ENCODE data around the gene ZSWIM3. TPM values are rescaled to one million over a fixed set of nuclear protein-coding genes. Genes with fewer than 3 reads are reported as not detected.
A peak's percentile ranks its signal among the peaks of the same experiment; 100 is the strongest.

Gene ZSWIM3
- 5.3 TPM for polyA plus RNA-seq (2013, experiment 1 of 2)
- 5.1 TPM for polyA plus RNA-seq (2013, experiment 2 of 2)

DNA sequence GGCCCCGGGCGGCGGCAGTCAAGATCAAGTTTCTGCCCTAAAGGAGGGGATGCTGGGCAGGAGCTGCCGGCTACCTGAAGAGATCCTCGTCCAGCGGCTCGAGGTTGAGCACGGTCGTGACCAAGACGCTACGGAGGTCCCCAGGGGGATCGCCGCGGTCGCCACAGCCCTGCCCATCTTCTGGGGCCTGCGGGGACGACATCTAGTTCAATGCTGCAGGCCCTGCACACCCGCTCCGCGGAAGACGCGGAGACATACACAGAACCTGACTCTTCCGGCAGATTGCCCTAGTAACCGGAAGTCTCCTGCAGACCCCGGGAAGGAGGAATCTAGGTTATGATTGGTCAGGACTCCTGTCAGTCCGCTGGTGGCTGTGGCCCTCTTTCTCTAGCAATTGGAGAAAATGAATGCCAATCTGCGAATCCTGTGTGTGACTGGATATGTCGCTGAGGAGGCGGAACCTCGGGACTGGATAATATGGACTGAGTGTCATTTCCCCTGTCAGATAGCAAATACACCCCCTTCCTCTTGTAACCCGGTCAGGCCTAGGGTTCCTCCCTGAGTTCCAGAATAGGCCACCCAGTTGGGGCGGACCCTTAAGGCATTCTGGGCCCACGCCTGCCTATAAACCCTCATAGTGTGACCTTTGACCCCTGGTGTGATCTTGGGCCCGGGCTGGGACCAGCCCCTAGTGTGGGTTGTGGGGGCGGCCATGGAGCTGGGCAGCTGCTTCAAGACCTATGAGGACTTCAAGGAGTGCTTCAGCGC is at the start of gene ZSWIM3, which contains the start of gene ACOT8:
TSS of gene ZSWIM3 (plus strand) at position 501 of the 768 bp plus-strand sequence. CDS start at position 713, 212 bp downstream.
TSS of gene ACOT8 (minus strand) at position 279 of the 768 bp plus-strand sequence. CDS start at position 202, 77 bp downstream.
- H3K4me1 ChIP-seq (ENCODE audit: control insufficient read depth, insufficient read depth, low read length, poor library complexity, severe bottlenecking), result peaks cover 9% of the 10 kb centered on the region
- peak within 1 kb of the TSS; percentile 91 for H3K4me3 ChIP-seq (ENCODE audit: extremely low read depth, insufficient read depth, low read length, poor library complexity, severe bottlenecking)
- WGBS, 2 experiments (ENCODE audit: insufficient coverage in 2 of 2), result 0% methylated on average over 22 to 30 of the region's 36 CpGs
- peak within 1 kb of the TSS; percentile 64 for H3K27ac ChIP-seq (ENCODE audit: low read depth, low read length, severe bottlenecking)
- peaks cover 15% of the 10 kb centered on the region for H3K36me3 ChIP-seq (ENCODE audit: control insufficient read depth, insufficient read depth, low read length)
- H3K9me3 ChIP-seq (ENCODE audit: control insufficient read depth, low read length), result no peaks in the 10 kb centered on the region

DNA sequence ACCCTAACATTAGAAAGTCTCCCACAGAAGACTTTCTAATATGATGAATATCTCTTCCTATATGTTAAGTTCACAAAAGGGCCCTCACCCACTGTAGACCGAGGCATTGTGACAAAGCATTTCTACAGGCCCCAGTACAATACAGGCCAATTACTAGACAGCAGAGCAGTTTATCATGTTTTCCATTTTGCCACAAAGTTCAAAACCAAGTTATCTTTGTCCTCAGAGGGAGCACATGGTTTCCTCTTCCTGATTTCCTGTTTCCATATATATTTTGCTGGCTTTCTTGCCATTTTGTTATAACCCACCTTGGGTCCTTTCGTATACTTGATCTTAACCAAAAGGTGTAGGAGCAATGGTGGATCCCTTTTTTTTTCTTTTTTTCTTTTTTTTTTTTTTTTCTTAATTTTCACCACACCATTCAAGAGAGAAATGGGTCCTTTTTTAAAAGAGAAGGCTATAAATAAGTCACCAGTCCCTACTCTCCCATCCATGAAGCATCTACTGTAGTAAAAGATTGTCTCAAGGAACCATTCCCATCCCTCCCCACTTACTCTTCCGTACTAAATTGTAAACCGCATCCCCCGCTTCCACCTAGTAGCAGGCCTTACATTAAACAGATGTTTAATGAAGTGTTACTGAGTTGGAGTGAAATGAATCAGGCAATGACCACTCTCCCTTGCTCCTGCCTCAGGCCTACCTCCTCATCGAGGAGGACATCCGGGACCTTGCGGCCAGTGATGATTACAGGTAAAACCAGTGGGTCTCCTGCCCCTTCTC is 47.0 kb upstream of the ZSWIM3 start:
- Histone ChIP-seq H3K9me3 (ENCODE audit: control insufficient read depth, low read length) (no peaks in the 10 kb centered on the region), H3K4me3 (ENCODE audit: extremely low read depth, insufficient read depth, low read length, poor library complexity, severe bottlenecking) (no peak overlapping the region), H3K27ac (ENCODE audit: low read depth, low read length, severe bottlenecking) (no peak overlapping the region), H3K4me1 (ENCODE audit: control insufficient read depth, insufficient read depth, low read length, poor library complexity, severe bottlenecking) (peaks cover 10% of the 10 kb centered on the region), H3K36me3 (ENCODE audit: control insufficient read depth, insufficient read depth, low read length) (peaks cover 82% of the 10 kb centered on the region)
- 87 to 100% methylated on average over 4 of the region's 8 CpGs for WGBS, 2 experiments (ENCODE audit: insufficient coverage in 2 of 2)

DNA sequence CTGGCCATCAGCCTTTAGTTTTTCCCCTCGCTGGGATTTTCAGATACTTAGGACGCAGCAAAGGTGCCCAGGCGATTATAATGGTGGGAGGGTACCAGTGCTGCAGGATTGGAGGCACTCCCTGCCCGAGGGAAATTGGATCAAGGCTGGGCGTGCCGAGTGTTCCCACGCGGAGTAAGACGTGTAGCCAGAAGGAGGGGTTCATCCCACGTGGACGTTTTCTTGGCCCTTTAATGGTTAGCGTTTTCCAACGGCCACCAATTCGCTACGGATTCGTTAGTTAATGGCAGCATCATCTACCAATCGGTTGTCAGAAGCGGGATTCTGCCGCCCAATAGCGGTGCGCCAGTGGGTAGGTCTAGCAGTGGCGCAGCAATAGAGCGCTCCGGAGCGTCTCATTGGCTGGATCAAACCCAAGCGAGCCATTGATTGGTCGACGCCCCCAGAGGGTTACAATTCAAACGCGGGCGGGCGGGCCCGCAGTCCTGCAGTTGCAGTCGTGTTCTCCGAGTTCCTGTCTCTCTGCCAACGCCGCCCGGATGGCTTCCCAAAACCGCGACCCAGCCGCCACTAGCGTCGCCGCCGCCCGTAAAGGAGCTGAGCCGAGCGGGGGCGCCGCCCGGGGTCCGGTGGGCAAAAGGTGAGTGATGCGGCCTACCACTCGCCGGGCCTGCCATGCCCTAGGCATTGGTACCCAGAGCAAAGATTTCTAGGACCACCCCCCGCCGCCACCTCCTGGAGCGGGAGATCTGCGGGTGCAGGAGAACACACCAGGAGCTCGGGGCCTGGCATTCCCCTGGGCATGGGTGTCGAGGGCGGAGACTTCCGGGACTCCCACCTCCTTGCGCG is 45.0 kb upstream of the ZSWIM3 start, which contains the start of gene UBE2C:
TSS of gene UBE2C (plus strand) at position 488 of the 849 bp plus-strand sequence. CDS start at position 540, 52 bp downstream.
- Histone ChIP-seq H3K36me3 (ENCODE audit: control insufficient read depth, insufficient read depth, low read length) (peaks cover 83% of the 10 kb centered on the region), H3K4me3 (ENCODE audit: extremely low read depth, insufficient read depth, low read length, poor library complexity, severe bottlenecking) (peak within 1 kb of the TSS; percentile 91), H3K27ac (ENCODE audit: low read depth, low read length, severe bottlenecking) (peak within 1 kb of the TSS; percentile 63), H3K9me3 (ENCODE audit: control insufficient read depth, low read length) (no peaks in the 10 kb centered on the region), H3K4me1 (ENCODE audit: control insufficient read depth, insufficient read depth, low read length, poor library complexity, severe bottlenecking) (peaks cover 28% of the 10 kb centered on the region)
- 3 to 6% methylated on average over 58 to 60 of the region's 65 CpGs for WGBS, 2 experiments (ENCODE audit: insufficient coverage in 2 of 2)

DNA sequence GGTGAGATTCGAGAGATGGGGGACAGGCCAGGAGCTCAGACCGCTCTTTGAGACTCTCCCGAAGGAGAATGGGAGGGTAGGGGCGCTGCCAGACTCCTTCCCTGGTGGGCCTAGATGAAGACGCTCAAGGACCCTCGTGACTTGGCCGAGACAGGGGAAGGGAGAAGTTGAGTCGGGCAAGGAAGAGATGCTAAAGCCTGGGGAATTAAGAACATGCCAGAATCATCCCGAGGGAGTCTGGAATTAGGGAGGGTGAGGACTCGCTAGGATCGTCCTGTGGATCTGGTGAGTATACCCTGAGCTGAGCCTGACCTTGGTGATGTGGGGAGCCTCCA is 44.4 kb upstream of the ZSWIM3 start:
- Histone ChIP-seq H3K9me3 (ENCODE audit: control insufficient read depth, low read length) (no peaks in the 10 kb centered on the region), H3K27ac (ENCODE audit: low read depth, low read length, severe bottlenecking) (peak overlapping the region; percentile 63), H3K4me3 (ENCODE audit: extremely low read depth, insufficient read depth, low read length, poor library complexity, severe bottlenecking) (peak overlapping the region; percentile 91), H3K36me3 (ENCODE audit: control insufficient read depth, insufficient read depth, low read length) (peaks cover 78% of the 10 kb centered on the region), H3K4me1 (ENCODE audit: control insufficient read depth, insufficient read depth, low read length, poor library complexity, severe bottlenecking) (peaks cover 33% of the 10 kb centered on the region)
- WGBS, 2 experiments (ENCODE audit: insufficient coverage in 2 of 2), result 0 to 1% methylated on average over 8 to 11 of the region's 11 CpGs

DNA sequence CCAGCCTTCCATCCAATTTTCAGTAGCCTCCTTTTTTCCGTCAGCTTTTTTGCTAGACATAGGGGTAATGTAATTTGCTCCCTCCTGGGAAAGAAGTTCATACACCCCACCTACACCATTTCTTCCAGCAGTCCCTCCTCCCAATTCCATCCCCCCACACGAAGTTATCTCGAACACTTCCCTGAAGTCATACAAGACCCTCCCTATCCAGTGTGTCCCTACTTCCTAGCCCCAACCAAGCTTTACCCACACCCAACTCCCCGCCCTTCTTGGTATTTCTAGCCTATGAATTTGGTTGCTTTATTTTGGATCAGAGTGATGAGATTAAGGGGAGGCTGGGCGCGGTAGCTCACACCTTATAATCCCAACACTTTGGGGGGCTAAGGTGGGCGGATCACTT is 43.9 kb upstream of the ZSWIM3 start:
- WGBS, 2 experiments (ENCODE audit: insufficient coverage in 2 of 2), result 31 to 33% methylated on average over 3 of the region's 7 CpGs
- peaks cover 77% of the 10 kb centered on the region for H3K36me3 ChIP-seq (ENCODE audit: control insufficient read depth, insufficient read depth, low read length)
- H3K4me3 ChIP-seq (ENCODE audit: extremely low read depth, insufficient read depth, low read length, poor library complexity, severe bottlenecking), result peak overlapping the region; percentile 91
- no peaks in the 10 kb centered on the region for H3K9me3 ChIP-seq (ENCODE audit: control insufficient read depth, low read length)
- H3K4me1 ChIP-seq (ENCODE audit: control insufficient read depth, insufficient read depth, low read length, poor library complexity, severe bottlenecking), result peaks cover 38% of the 10 kb centered on the region
- H3K27ac ChIP-seq (ENCODE audit: low read depth, low read length, severe bottlenecking), result no peak overlapping the region

DNA sequence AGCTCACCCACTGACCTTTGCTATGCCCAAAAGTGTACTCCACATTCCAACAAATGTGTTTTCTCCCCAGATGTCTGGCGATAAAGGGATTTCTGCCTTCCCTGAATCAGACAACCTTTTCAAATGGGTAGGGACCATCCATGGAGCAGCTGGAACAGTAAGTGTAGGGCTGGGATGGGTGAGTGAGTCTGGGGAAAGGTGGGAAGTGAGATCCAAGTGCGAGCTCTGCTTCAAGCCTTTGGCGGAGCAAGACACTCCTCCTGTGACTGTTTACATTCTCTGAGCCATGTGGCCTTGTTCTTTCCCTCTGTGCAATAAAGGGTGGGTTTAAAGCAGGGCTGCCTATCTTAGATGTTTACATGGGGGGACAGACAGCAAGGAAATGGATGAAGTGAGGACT is 43.1 kb upstream of the ZSWIM3 start:
- Histone ChIP-seq H3K36me3 (ENCODE audit: control insufficient read depth, insufficient read depth, low read length) (peaks cover 68% of the 10 kb centered on the region), H3K27ac (ENCODE audit: low read depth, low read length, severe bottlenecking) (no peak overlapping the region), H3K4me3 (ENCODE audit: extremely low read depth, insufficient read depth, low read length, poor library complexity, severe bottlenecking) (peak overlapping the region; percentile 18), H3K4me1 (ENCODE audit: control insufficient read depth, insufficient read depth, low read length, poor library complexity, severe bottlenecking) (peaks cover 38% of the 10 kb centered on the region), H3K9me3 (ENCODE audit: control insufficient read depth, low read length) (no peaks in the 10 kb centered on the region)
- 83% methylated on average over 2 of the region's 3 CpGs; no CpG with 5 or more reads in 1 of the 2 experiments for WGBS, 2 experiments (ENCODE audit: insufficient coverage in 2 of 2)

DNA sequence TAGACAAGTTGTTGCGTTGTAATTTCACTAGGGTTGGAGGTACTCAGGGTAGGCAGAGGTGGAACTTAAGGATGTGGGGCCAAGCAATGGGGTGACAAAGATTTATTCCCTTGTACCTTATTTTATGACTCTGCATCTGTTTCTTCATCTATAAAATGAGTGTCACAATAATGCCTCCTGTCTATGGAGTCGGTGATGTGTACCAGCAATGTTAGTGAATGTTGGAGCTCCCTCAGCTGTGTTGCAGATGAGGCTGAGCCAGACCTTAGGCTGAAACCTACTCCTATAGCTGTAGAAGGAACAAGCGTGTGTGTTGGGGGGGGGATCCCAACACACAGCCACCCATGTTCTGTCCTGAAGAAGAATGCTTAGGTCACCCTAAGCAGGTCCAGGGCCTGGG is 40.5 kb upstream of the ZSWIM3 start:
- Histone ChIP-seq H3K27ac (ENCODE audit: low read depth, low read length, severe bottlenecking) (no peak overlapping the region), H3K36me3 (ENCODE audit: control insufficient read depth, insufficient read depth, low read length) (peaks cover 42% of the 10 kb centered on the region), H3K4me3 (ENCODE audit: extremely low read depth, insufficient read depth, low read length, poor library complexity, severe bottlenecking) (no peak overlapping the region), H3K9me3 (ENCODE audit: control insufficient read depth, low read length) (no peaks in the 10 kb centered on the region), H3K4me1 (ENCODE audit: control insufficient read depth, insufficient read depth, low read length, poor library complexity, severe bottlenecking) (peaks cover 38% of the 10 kb centered on the region)
- 86 to 100% methylated on average over 1 of the region's 3 CpGs for WGBS, 2 experiments (ENCODE audit: insufficient coverage in 2 of 2)

DNA sequence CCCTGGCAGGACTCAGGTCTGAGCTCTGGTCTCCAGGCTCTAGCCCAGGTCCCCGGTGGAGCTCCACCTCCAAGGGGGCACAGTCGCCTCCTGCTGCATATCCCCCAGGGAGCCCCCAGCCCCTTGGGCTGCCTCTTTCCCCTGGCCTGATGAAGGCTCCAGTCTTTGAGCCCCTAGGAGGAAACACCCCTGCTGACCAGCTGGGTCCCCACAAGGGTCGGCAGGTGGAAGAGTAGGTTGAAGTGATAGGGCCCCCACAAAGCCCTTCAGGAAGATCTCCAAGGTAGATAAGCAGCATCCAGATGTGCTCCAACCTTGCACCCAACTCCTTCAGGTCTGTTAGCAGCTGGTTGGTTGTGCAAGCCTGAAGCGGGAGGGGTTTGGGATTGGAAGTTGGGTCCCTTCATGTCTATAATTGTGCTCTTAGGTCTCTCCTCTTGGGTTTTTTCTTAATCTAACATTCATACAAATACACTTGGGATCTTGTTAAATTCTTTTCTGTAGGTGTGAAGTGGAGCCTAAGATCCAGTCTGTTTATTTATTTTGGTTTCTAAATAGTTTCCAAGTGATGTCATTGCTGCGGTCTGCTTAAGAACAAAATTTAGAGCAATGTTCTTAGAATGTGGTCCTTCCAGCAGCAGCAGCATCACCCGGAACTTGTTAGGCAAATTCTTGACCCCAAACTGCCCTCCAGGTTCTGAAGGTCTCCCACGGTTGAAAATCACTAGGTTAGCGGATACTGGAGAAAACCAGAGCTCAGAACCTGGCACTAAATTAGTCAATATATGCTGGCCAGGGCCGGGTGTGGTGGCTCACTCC is 39.8 kb upstream of the ZSWIM3 start:
- Histone ChIP-seq H3K4me1 (ENCODE audit: control insufficient read depth, insufficient read depth, low read length, poor library complexity, severe bottlenecking) (peaks cover 38% of the 10 kb centered on the region), H3K9me3 (ENCODE audit: control insufficient read depth, low read length) (no peaks in the 10 kb centered on the region), H3K36me3 (ENCODE audit: control insufficient read depth, insufficient read depth, low read length) (peaks cover 41% of the 10 kb centered on the region), H3K4me3 (ENCODE audit: extremely low read depth, insufficient read depth, low read length, poor library complexity, severe bottlenecking) (no peak overlapping the region), H3K27ac (ENCODE audit: low read depth, low read length, severe bottlenecking) (peak overlapping the region; percentile 75)
- 83 to 84% methylated on average over 5 to 7 of the region's 9 CpGs for WGBS, 2 experiments (ENCODE audit: insufficient coverage in 2 of 2)

DNA sequence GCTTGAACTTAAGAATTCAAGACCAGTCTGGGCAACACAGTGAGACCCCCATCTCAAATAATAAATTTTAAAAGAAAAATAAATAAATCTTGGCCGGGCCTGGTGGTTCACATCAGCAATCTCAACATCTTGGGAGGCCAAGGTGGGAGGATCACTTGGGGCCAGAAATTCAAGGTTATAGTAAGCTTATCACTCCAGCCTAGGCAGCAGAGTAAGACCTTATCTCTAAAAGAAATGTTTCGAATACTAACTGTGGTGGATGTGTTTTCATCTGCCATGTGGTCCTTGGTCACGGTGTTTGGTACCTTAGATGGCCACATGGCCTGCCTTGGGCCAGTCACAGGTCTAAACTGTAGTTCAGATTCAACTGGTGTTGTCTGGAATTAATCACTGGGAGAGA is 39.2 kb upstream of the ZSWIM3 start:
- no peaks in the 10 kb centered on the region for H3K9me3 ChIP-seq (ENCODE audit: control insufficient read depth, low read length)
- peak overlapping the region; percentile 45 for H3K27ac ChIP-seq (ENCODE audit: low read depth, low read length, severe bottlenecking)
- peaks cover 39% of the 10 kb centered on the region for H3K36me3 ChIP-seq (ENCODE audit: control insufficient read depth, insufficient read depth, low read length)
- H3K4me3 ChIP-seq (ENCODE audit: extremely low read depth, insufficient read depth, low read length, poor library complexity, severe bottlenecking), result no peak overlapping the region
- whole genome bisulfite sequencing, 2 experiments (ENCODE audit: insufficient coverage in 2 of 2), result 80 to 100% methylated on average over 1 to 3 of the region's 3 CpGs
- peaks cover 43% of the 10 kb centered on the region for H3K4me1 ChIP-seq (ENCODE audit: control insufficient read depth, insufficient read depth, low read length, poor library complexity, severe bottlenecking)

Data from mesodermal cell (in vitro differentiated cells).